ENCODE measurements around the gene ESRRB.

ESRRB gene

DNA sequence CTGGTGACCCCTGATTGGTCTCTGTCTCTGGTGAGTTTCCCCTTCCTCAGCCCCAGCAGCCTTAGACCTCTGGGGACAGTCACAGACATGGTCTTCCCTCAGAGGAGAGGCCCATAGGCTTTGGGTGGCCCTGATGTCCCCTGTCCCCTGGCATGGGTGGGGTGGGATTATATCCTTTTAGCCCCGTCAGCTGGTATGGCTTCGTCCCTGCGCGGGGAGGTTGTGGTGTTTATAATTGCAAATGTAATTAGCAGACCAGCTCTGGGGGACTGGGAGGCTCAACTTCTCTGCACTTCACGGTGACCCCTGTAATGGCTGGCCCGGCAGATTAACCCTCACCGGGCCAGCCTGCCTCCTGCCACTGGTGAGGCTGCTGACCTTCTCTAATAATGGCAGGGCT, 5.1 kb downstream of the ESRRB start:
- no peak for TF ChIP-seq TSHZ2 (CRISPR knock-in tag; IDR thresholded peaks at IDR 0.05)
- no peak for TF ChIP-seq BACH2 (CRISPR knock-in tag; IDR thresholded peaks at IDR 0.05; ENCODE audit: borderline replicate concordance)
- no peak for TF ChIP-seq ZNF565 (CRISPR knock-in tag; conservative IDR thresholded peaks at IDR 0.05; ENCODE audit: low read depth)
- TF ChIP-seq, protein P1, sequence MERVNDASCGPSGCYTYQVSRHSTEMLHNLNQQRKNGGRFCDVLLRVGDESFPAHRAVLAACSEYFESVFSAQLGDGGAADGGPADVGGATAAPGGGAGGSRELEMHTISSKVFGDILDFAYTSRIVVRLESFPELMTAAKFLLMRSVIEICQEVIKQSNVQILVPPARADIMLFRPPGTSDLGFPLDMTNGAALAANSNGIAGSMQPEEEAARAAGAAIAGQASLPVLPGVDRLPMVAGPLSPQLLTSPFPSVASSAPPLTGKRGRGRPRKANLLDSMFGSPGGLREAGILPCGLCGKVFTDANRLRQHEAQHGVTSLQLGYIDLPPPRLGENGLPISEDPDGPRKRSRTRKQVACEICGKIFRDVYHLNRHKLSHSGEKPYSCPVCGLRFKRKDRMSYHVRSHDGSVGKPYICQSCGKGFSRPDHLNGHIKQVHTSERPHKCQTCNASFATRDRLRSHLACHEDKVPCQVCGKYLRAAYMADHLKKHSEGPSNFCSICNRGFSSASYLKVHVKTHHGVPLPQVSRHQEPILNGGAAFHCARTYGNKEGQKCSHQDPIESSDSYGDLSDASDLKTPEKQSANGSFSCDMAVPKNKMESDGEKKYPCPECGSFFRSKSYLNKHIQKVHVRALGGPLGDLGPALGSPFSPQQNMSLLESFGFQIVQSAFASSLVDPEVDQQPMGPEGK (CRISPR knock-in tag; IDR thresholded peaks at IDR 0.05; ENCODE audit: borderline replicate concordance), result no peak
- TF ChIP-seq ZFP30 (CRISPR knock-in tag; IDR thresholded peaks at IDR 0.05), result no peak
- TF ChIP-seq ZC3H10 (CRISPR knock-in tag; IDR thresholded peaks at IDR 0.05), result no peak
- TF ChIP-seq ZNF70 (CRISPR knock-in tag; IDR thresholded peaks at IDR 0.05), result no peak
- no peak for TF ChIP-seq RARB (CRISPR knock-in tag; IDR thresholded peaks at IDR 0.05)
- TF ChIP-seq OSR1 (CRISPR knock-in tag; IDR thresholded peaks at IDR 0.05), result no peak
- no peak for ATAC-seq

GRCh38 chr14:76381817-76382494, 6.0 kb downstream of the ESRRB start:
- TF ChIP-seq TSHZ2 (CRISPR knock-in tag; IDR thresholded peaks at IDR 0.05), result no peak
- TF ChIP-seq PPARA (CRISPR knock-in tag; IDR thresholded peaks at IDR 0.05; ENCODE audit: borderline replicate concordance), result no peak
- TF ChIP-seq ZNF70 (CRISPR knock-in tag; IDR thresholded peaks at IDR 0.05), result no peak
- TF ChIP-seq TOX (CRISPR knock-in tag; IDR thresholded peaks at IDR 0.05; ENCODE audit: borderline replicate concordance), result no peak
- no peak for TF ChIP-seq ZNF565 (CRISPR knock-in tag; conservative IDR thresholded peaks at IDR 0.05; ENCODE audit: low read depth)
- no peak for TF ChIP-seq ZNF8 (CRISPR knock-in tag; IDR thresholded peaks at IDR 0.05)
- TF ChIP-seq ISL1 (CRISPR knock-in tag; IDR thresholded peaks at IDR 0.05), result no peak
- no peak for ATAC-seq

GRCh38 chr14:76382495-76382832, 6.5 kb downstream of the ESRRB start:
- TF ChIP-seq PPARA (CRISPR knock-in tag; IDR thresholded peaks at IDR 0.05; ENCODE audit: borderline replicate concordance) (no peak), GLIS3 (CRISPR knock-in tag; IDR thresholded peaks at IDR 0.05) (no peak), ZFP3 (CRISPR knock-in tag; IDR thresholded peaks at IDR 0.05) (no peak), RARB (CRISPR knock-in tag; IDR thresholded peaks at IDR 0.05) (no peak), TSHZ2 (CRISPR knock-in tag; IDR thresholded peaks at IDR 0.05) (no peak), ZC3H10 (CRISPR knock-in tag; IDR thresholded peaks at IDR 0.05) (no peak), TCF4 (CRISPR knock-in tag; IDR thresholded peaks at IDR 0.05; ENCODE audit: borderline replicate concordance) (no peak), ZNF565 (CRISPR knock-in tag; conservative IDR thresholded peaks at IDR 0.05; ENCODE audit: low read depth) (no peak)
- TF ChIP-seq, protein P2, sequence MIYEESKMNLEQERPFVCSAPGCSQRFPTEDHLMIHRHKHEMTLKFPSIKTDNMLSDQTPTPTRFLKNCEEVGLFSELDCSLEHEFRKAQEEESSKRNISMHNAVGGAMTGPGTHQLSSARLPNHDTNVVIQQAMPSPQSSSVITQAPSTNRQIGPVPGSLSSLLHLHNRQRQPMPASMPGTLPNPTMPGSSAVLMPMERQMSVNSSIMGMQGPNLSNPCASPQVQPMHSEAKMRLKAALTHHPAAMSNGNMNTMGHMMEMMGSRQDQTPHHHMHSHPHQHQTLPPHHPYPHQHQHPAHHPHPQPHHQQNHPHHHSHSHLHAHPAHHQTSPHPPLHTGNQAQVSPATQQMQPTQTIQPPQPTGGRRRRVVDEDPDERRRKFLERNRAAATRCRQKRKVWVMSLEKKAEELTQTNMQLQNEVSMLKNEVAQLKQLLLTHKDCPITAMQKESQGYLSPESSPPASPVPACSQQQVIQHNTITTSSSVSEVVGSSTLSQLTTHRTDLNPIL (CRISPR knock-in tag; IDR thresholded peaks at IDR 0.05; ENCODE audit: low read depth), result no peak
- no peak for ATAC-seq
